GM12874 (cell line): ENCODE results near the gene HOXA10.

Source experiments
- CTCF ChIP-seq: IDR thresholded peaks from 2 replicates; pipeline ENCODE4 v1.5.1; 2011; ENCODE audit warnings: low read depth, mild to moderate bottlenecking, control low read depth, low read length, moderate library complexity; ENCODE audit not compliant: insufficient read depth

Gene HOXA10

GRCh38 chr7:27149842-27150567 lies 24.1 kb downstream of the HOXA10 start:
- TF ChIP-seq CTCF: no peak

- no peak for TF ChIP-seq CTCF
Observed at GRCh38 chr7:27148756-27149641, 25.1 kb downstream of the HOXA10 start.

GRCh38 chr7:27148031-27148755 lies 25.9 kb downstream of the HOXA10 start:
- TF ChIP-seq CTCF: no peak

GRCh38 chr7:27147199-27148030 lies 26.7 kb downstream of the HOXA10 start, which contains the start of gene HOXA6:
TSS of gene HOXA6 (minus strand) at chr7:27147774. CDS start at chr7:27147749, 25 bp downstream.
- no peak for TF ChIP-seq CTCF

- TF ChIP-seq CTCF: no peak
Observed at GRCh38 chr7:27146491-27147198, 27.5 kb downstream of the HOXA10 start.

GRCh38 chr7:27145914-27146412 lies 28.2 kb downstream of the HOXA10 start:
- TF ChIP-seq CTCF: no peak
